Measurements from ENCODE around the gene TMEM50B.
A peak's percentile ranks its signal among the peaks of the same experiment; 100 is the strongest.
"Not testable (repeated sequence)": the region's sequence is repeated elsewhere in the genome, so short reads cannot be mapped to it uniquely, and the experiment has no call there.

Gene TMEM50B

DNA sequence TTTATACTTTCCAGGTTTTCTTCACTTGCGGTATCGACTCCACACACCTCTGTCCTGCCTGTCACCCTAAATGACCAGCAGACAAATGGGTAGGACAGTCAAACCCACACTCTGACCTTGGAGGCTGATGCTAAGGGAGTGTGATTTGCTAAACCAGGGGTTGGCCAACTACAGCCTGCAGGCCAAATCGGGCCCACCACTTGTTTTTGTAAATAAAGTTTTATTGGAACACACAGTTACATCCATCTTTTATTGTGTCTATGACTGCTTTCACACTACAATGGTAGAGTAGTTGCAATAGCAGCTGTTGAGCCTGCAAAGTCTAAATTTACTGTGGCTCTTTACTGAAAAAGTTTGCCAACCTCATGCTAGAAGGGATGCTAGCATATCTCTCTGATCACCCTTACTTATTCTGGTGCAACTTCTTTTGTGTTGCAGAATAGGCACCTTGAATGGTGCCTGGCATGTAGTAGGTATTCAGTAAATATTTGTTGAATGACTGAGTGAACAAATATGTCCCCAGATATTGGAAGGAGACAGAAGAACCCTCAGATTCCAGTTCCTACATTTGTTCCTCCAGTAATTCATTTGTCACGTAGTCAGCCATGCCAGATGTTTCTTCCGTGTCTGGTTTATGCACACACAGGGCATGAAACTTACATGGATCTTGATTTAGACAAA lies 57.9 kb downstream of the TMEM50B start:
- H3K9me3 ChIP-seq (ENCODE audit: control insufficient read depth, low read depth, low read length) = no peaks in the 10 kb centered on the region
- H3K27me3 ChIP-seq (ENCODE audit: control insufficient read depth, insufficient read depth, low read length) = no peaks in the 10 kb centered on the region
- H3K27ac ChIP-seq (ENCODE audit: low read length) = no peak overlapping the region
- H3K9ac ChIP-seq (ENCODE audit: low read length) = no peak overlapping the region
- no peak overlapping the region for H3K4me3 ChIP-seq (ENCODE audit: low read length)
- no peaks in the 10 kb centered on the region for H3K4me1 ChIP-seq (ENCODE audit: control insufficient read depth, low read depth, low read length)
- H3K36me3 ChIP-seq (ENCODE audit: control insufficient read depth, low read depth, low read length) = peaks cover 28% of the 10 kb centered on the region

GRCh38 chr21:33419538-33420123 lies 60.1 kb downstream of the TMEM50B start:
- H3K27ac ChIP-seq (ENCODE audit: low read length) = no peak overlapping the region
- H3K4me3 ChIP-seq (ENCODE audit: low read length) = no peak overlapping the region
- H3K4me1 ChIP-seq (ENCODE audit: control insufficient read depth, low read depth, low read length) = no peaks in the 10 kb centered on the region

GRCh38 chr21:33418691-33419090 lies 61.1 kb downstream of the TMEM50B start:
- H3K36me3 ChIP-seq (ENCODE audit: control insufficient read depth, low read depth, low read length) = peaks cover 29% of the 10 kb centered on the region
- H3K9ac ChIP-seq (ENCODE audit: low read length) = no peak overlapping the region
- H3K4me1 ChIP-seq (ENCODE audit: control insufficient read depth, low read depth, low read length) = peaks cover 4% of the 10 kb centered on the region
- H3K4me3 ChIP-seq (ENCODE audit: low read length) = no peak overlapping the region
- H3K9me3 ChIP-seq (ENCODE audit: control insufficient read depth, low read depth, low read length) = no peaks in the 10 kb centered on the region
- H3K27ac ChIP-seq (ENCODE audit: low read length) = no peak overlapping the region
- no peaks in the 10 kb centered on the region for H3K27me3 ChIP-seq (ENCODE audit: control insufficient read depth, insufficient read depth, low read length)

More at GRCh38 chr21:33419538-33420123, 60.1 kb downstream of the TMEM50B start:
- no peak overlapping the region for H3K9ac ChIP-seq (ENCODE audit: low read length)
- H3K9me3 ChIP-seq (ENCODE audit: control insufficient read depth, low read depth, low read length) = no peaks in the 10 kb centered on the region
- H3K27me3 ChIP-seq (ENCODE audit: control insufficient read depth, insufficient read depth, low read length) = no peaks in the 10 kb centered on the region
- H3K36me3 ChIP-seq (ENCODE audit: control insufficient read depth, low read depth, low read length) = peaks cover 29% of the 10 kb centered on the region

GRCh38 chr21:33414926-33415325 lies 64.8 kb downstream of the TMEM50B start:
- H3K36me3 ChIP-seq (ENCODE audit: control insufficient read depth, low read depth, low read length) = peaks cover 17% of the 10 kb centered on the region

GRCh38 chr21:33414068-33414467 lies 65.7 kb downstream of the TMEM50B start:
- no peaks in the 10 kb centered on the region for H3K9me3 ChIP-seq (ENCODE audit: control insufficient read depth, low read depth, low read length)
- H3K4me3 ChIP-seq (ENCODE audit: low read length) = no peak overlapping the region
- H3K27me3 ChIP-seq (ENCODE audit: control insufficient read depth, insufficient read depth, low read length) = no peaks in the 10 kb centered on the region
- no peak overlapping the region for H3K9ac ChIP-seq (ENCODE audit: low read length)
- peaks cover 4% of the 10 kb centered on the region for H3K4me1 ChIP-seq (ENCODE audit: control insufficient read depth, low read depth, low read length)
- H3K36me3 ChIP-seq (ENCODE audit: control insufficient read depth, low read depth, low read length) = peaks cover 17% of the 10 kb centered on the region
- no peak overlapping the region for H3K27ac ChIP-seq (ENCODE audit: low read length)

More at GRCh38 chr21:33414926-33415325, 64.8 kb downstream of the TMEM50B start:
- no peak overlapping the region for H3K9ac ChIP-seq (ENCODE audit: low read length)
- H3K4me1 ChIP-seq (ENCODE audit: control insufficient read depth, low read depth, low read length) = peaks cover 4% of the 10 kb centered on the region
- no peaks in the 10 kb centered on the region for H3K9me3 ChIP-seq (ENCODE audit: control insufficient read depth, low read depth, low read length)
- H3K4me3 ChIP-seq (ENCODE audit: low read length) = no peak overlapping the region
- no peaks in the 10 kb centered on the region for H3K27me3 ChIP-seq (ENCODE audit: control insufficient read depth, insufficient read depth, low read length)
- H3K27ac ChIP-seq (ENCODE audit: low read length) = no peak overlapping the region

DNA sequence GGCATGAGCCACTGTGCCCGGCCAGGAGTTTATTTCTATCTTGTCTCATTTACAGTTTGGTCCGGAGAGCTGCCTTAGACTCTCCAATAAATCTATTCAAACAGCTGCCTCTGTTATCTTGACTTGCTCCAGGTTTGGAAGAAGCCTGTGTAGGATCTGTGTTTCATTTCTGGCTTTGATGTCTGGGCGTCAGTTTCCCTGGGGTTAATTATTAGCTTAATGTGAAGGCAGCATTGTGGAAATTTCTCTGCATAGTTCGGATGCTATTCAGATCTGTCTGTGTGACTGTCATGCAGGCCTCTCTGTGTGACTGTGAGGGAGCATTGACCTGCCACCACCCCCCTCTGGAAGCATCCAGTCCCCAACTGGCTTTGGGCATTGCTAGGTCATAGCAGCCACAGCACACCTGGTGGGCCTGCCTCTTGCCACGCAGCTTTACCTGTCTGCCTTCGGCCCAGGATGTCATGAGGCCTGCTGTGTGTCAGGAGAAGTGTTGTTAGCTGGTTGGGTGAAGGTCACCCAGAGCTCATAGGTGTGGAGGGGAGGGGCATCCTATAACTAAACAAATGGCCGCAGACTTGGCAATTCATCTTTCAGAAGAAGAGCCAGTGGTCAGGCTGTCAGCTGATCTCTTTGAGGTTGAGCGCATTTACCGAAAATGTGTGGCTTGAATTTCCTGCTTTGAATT lies 66.8 kb downstream of the TMEM50B start:
- no peak overlapping the region for H3K9ac ChIP-seq (ENCODE audit: low read length)
- H3K9me3 ChIP-seq (ENCODE audit: control insufficient read depth, low read depth, low read length) = no peaks in the 10 kb centered on the region
- peaks cover 17% of the 10 kb centered on the region for H3K36me3 ChIP-seq (ENCODE audit: control insufficient read depth, low read depth, low read length)
- no peaks in the 10 kb centered on the region for H3K27me3 ChIP-seq (ENCODE audit: control insufficient read depth, insufficient read depth, low read length)
- H3K4me1 ChIP-seq (ENCODE audit: control insufficient read depth, low read depth, low read length) = peaks cover 4% of the 10 kb centered on the region
- no peak overlapping the region for H3K27ac ChIP-seq (ENCODE audit: low read length)
- no peak overlapping the region for H3K4me3 ChIP-seq (ENCODE audit: low read length)

GRCh38 chr21:33412439-33412831 lies 67.3 kb downstream of the TMEM50B start:
- not testable (repeated sequence) for H3K4me1 ChIP-seq (ENCODE audit: control insufficient read depth, low read depth, low read length); H3K9ac ChIP-seq (ENCODE audit: low read length); H3K27me3 ChIP-seq (ENCODE audit: control insufficient read depth, insufficient read depth, low read length); H3K4me3 ChIP-seq (ENCODE audit: low read length); H3K9me3 ChIP-seq (ENCODE audit: control insufficient read depth, low read depth, low read length); H3K27ac ChIP-seq (ENCODE audit: low read length)
- H3K36me3 ChIP-seq (ENCODE audit: control insufficient read depth, low read depth, low read length) = peaks cover 14% of the 10 kb centered on the region

- H3K4me1 ChIP-seq (ENCODE audit: control insufficient read depth, low read depth, low read length) = peaks cover 4% of the 10 kb centered on the region
- peaks cover 10% of the 10 kb centered on the region for H3K36me3 ChIP-seq (ENCODE audit: control insufficient read depth, low read depth, low read length)
- H3K9ac ChIP-seq (ENCODE audit: low read length) = no peak overlapping the region
- no peaks in the 10 kb centered on the region for H3K27me3 ChIP-seq (ENCODE audit: control insufficient read depth, insufficient read depth, low read length)
- no peaks in the 10 kb centered on the region for H3K9me3 ChIP-seq (ENCODE audit: control insufficient read depth, low read depth, low read length)
- no peak overlapping the region for H3K27ac ChIP-seq (ENCODE audit: low read length)
- H3K4me3 ChIP-seq (ENCODE audit: low read length) = no peak overlapping the region
Observed at GRCh38 chr21:33411949-33412430, 67.8 kb downstream of the TMEM50B start.

- no peaks in the 10 kb centered on the region for H3K27me3 ChIP-seq (ENCODE audit: control insufficient read depth, insufficient read depth, low read length)
- no peaks in the 10 kb centered on the region for H3K9me3 ChIP-seq (ENCODE audit: control insufficient read depth, low read depth, low read length)
- H3K9ac ChIP-seq (ENCODE audit: low read length) = no peak overlapping the region
- no peaks in the 10 kb centered on the region for H3K36me3 ChIP-seq (ENCODE audit: control insufficient read depth, low read depth, low read length)
- H3K27ac ChIP-seq (ENCODE audit: low read length) = no peak overlapping the region
- H3K4me3 ChIP-seq (ENCODE audit: low read length) = no peak overlapping the region
- peaks cover 4% of the 10 kb centered on the region for H3K4me1 ChIP-seq (ENCODE audit: control insufficient read depth, low read depth, low read length)
Observed at GRCh38 chr21:33406493-33406892, 73.3 kb downstream of the TMEM50B start.

DNA sequence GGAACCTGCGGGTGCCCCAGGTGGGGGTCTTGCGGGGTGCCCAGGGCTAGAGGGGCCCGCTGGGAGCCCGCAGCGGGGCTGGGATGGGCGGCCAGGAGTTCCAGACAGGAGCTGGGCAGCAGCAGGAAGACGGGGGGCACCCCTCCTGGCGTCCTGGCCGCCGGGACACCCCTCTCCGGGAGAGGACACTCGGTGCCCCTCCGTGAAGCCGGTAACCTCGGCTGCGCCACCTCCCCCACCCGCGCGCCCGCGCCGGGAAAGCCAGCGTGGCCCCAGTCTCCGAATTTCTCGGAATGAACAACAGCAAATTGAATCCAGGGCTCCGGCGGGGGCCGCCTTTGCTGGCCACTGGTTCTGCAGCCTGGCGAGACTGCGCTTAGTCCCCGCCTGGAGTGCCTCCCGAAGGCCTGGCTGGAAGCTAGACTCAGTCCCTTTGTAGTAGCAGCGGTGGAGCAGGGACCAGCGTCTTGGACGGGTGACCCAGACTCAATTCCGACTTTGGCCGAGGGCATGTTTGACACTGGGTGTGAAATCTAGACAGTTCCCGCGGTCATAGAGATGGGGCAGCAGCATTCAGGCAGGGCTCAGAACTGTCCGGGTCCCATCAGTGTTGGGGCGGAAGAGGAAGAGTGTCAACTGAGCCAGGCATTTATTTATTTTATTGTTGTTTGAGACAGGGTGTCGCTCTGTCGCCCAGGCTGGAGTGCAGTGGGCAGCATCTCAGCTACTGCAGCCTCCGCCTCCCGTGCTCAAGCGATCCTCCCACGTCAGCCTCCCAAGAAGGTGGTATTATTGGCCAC lies 75.8 kb downstream of the TMEM50B start:
- no peaks in the 10 kb centered on the region for H3K36me3 ChIP-seq (ENCODE audit: control insufficient read depth, low read depth, low read length)
- H3K4me3 ChIP-seq (ENCODE audit: low read length) = peak overlapping the region; percentile 75
- peaks cover 4% of the 10 kb centered on the region for H3K4me1 ChIP-seq (ENCODE audit: control insufficient read depth, low read depth, low read length)
- H3K27me3 ChIP-seq (ENCODE audit: control insufficient read depth, insufficient read depth, low read length) = no peaks in the 10 kb centered on the region
- H3K9me3 ChIP-seq (ENCODE audit: control insufficient read depth, low read depth, low read length) = no peaks in the 10 kb centered on the region
- H3K9ac ChIP-seq (ENCODE audit: low read length) = peak overlapping the region; percentile 77
- no peak overlapping the region for H3K27ac ChIP-seq (ENCODE audit: low read length)

- Histone ChIP-seq H3K27me3 (ENCODE audit: control insufficient read depth, insufficient read depth, low read length) (no peaks in the 10 kb centered on the region), H3K4me1 (ENCODE audit: control insufficient read depth, low read depth, low read length) (peaks cover 4% of the 10 kb centered on the region), H3K27ac (ENCODE audit: low read length) (no peak within 1 kb of the TSS), H3K9me3 (ENCODE audit: control insufficient read depth, low read depth, low read length) (no peaks in the 10 kb centered on the region), H3K9ac (ENCODE audit: low read length) (peak within 1 kb of the TSS; percentile 77), H3K4me3 (ENCODE audit: low read length) (peak within 1 kb of the TSS; percentile 75), H3K36me3 (ENCODE audit: control insufficient read depth, low read depth, low read length) (no peaks in the 10 kb centered on the region)
Observed at GRCh38 chr21:33403128-33403785, 76.5 kb downstream of the TMEM50B start, which contains the start of gene IFNGR2. Gene IFNGR2, plus strand, starts transcription at chr21:33403413. Its CDS starts 131 bp downstream, at chr21:33403544.
